Astrocyte of the cerebellum (primary cell): Measurements from ENCODE around the gene TMEM50B.
A peak's percentile ranks its signal among the peaks of the same experiment; 100 is the strongest.

Experiments used
- DNase-seq: peaks from one replicate; pipeline ENCODE4 v3.0.0-alpha.2; 2011; ENCODE audit warnings: low read depth
- H3K4me3 ChIP-seq: 2 replicates; pipeline ENCODE4 v1.5.1; 2011; ENCODE audit warnings: mild to moderate bottlenecking, low read depth, low read length, moderate library complexity
- in situ Hi-C: cut with HindIII; loops from 2 replicates; pipeline ENCODE4 v1.10.0; 2017; ENCODE audit warnings: low sequenced_read_pairs
- TF ChIP-seq, protein P1 (sequence below): IDR thresholded peaks from 2 replicates; pipeline ENCODE4 v1.5.1; 2012; ENCODE audit warnings: low read length, low read depth, moderate library complexity, mild to moderate bottlenecking; ENCODE audit errors: missing control alignments

TMEM50B gene

DNA sequence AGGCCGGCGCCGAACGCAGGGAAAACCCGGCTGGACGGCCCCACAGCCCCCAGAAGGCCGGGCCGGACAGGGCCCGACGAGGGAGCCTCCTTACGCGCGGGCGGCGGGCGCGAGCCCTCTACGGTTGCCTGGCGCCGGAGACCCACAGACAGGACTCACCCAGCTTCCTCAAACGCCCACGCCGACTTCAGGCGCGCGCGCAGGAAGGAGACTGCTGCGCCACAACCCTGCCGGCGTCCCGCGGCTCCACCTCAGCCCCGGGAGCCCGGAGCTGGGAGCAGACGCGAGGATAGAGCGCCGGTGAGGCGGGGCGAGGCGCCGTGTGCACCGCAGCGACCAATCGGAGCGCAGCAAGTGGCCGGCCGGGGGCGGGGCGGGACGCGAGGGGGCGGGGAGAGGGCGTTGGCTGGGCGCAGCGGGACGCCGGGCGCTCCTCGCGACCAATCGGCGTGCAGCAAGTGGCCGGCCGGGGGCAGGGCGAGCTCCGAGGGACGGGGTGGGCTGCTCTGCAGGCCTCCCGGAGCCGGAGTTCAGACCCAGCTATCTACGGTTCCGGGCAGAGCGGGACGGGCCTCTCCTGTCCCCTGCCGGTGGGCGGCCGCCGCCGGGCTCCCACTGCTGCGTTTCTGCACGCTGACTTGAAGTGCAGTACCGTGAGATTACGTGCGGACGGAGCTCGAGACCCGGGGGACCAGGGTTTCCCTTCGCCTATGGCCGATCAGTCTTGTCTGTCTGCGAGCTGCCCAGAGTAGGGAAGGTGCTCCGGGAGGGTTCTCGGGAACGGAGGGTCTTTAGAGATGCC is at the start of gene TMEM50B:
TMEM50B (minus strand) TSS at position 296 of the 802 bp plus-strand sequence. CDS start 11,089 bp downstream, outside the sequence.
- TF ChIP-seq, protein P1, sequence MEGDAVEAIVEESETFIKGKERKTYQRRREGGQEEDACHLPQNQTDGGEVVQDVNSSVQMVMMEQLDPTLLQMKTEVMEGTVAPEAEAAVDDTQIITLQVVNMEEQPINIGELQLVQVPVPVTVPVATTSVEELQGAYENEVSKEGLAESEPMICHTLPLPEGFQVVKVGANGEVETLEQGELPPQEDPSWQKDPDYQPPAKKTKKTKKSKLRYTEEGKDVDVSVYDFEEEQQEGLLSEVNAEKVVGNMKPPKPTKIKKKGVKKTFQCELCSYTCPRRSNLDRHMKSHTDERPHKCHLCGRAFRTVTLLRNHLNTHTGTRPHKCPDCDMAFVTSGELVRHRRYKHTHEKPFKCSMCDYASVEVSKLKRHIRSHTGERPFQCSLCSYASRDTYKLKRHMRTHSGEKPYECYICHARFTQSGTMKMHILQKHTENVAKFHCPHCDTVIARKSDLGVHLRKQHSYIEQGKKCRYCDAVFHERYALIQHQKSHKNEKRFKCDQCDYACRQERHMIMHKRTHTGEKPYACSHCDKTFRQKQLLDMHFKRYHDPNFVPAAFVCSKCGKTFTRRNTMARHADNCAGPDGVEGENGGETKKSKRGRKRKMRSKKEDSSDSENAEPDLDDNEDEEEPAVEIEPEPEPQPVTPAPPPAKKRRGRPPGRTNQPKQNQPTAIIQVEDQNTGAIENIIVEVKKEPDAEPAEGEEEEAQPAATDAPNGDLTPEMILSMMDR: peak; percentile 45
- H3K4me3 ChIP-seq: peak within 1 kb of the TSS; percentile 69
- in situ Hi-C loops: no loop called here
- peak; percentile 81 for DNase-seq

DNA sequence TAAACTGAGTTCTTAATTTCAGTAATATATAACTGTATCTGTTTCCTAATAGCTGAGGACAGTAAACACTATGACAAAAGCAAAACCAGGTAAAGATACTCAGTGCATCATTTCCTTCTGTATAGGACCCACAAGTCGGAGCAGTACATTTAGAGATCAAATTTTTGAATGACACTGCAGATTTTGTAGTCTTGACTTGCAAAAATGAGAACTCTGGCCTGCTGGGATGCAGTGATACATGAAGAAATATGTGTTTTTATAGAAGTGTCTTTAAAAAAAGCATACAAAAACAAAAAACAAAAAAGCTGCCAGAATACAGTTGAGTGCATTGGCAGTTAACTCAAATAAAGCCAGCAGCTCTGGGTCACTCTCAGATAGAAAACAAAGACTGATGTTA is 43.2 kb upstream of the TMEM50B start:
- H3K4me3 ChIP-seq: no peak overlapping the region
- DNase-seq: no peak
- TF ChIP-seq, protein P1: no peak
- in situ Hi-C loops: no loop called here

DNA sequence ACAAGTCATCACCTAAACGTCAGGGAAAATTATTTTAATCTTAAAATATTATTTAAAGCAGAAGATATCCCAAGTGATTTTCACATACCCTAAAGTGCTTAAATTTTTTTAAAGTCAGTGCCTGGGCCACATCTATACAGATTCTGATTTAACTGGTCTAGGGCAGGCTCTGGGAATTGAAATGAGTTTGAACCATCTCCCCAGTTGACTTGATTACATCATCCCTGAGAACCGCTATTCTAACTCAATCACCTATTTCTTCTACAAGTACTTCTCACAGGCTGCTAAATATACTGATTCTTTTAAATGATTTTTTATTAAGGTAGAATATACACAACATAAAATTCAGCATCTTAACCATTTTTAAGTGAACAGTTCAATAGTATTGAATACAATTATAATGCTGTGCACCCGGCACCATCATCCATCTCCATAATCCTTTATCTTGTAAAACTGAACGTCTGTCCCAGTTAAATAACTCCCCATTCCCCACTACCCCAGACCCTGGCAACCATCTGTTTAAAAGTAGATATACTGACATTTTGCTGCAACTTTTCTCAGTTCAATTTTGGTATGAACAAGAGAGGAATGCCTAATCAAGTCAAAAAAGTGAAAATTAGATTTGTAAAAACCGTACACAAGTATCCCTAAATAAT is 42.7 kb upstream of the TMEM50B start:
- H3K4me3 ChIP-seq: no peak overlapping the region
- TF ChIP-seq, protein P1: no peak
- in situ Hi-C loops: no loop called here
- no peak for DNase-seq

DNA sequence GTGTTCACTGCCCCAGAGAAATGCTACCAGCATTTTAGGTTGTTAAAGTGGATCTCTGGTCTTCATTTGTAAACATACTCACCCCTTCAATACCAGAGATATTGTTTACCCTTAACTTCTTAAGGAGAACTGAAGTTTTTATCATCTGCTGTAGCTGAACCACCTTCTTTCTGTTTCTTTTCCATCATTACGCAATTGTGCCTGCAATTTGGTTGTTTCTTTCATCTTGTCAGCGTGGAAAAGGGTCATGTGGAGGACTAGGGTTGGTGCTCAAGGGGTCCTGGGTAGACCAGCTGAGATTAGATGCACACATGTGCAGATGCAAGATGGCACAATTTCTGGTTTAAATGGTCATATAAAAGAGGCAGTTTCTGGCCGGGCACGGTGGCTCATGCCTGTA is 39.1 kb upstream of the TMEM50B start:
- TF ChIP-seq, protein P1: no peak
- DNase-seq: no peak
- H3K4me3 ChIP-seq: no peak overlapping the region
- in situ Hi-C loops: no loop called here

DNA sequence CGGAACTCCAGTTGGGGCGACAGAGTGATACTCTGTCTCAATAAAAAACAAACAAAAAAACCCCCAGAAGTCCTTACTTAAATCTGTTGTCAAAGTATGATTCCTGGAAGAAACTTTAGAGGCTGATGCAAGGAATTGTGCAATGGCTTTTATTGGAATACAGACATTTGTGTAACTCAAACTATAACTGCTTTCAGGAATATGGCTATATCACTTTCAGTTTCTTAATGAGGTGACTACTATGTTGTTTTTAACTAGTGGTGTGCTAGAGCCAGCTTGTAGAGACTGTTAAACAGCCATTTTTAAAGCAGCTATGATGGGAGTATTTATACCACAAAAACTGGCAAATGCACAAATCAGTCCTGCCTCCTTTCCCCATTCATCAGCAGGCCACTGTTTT is 34.5 kb upstream of the TMEM50B start:
- no peak overlapping the region for H3K4me3 ChIP-seq
- TF ChIP-seq, protein P1: no peak
- DNase-seq: no peak
- in situ Hi-C loops: no loop called here

DNA sequence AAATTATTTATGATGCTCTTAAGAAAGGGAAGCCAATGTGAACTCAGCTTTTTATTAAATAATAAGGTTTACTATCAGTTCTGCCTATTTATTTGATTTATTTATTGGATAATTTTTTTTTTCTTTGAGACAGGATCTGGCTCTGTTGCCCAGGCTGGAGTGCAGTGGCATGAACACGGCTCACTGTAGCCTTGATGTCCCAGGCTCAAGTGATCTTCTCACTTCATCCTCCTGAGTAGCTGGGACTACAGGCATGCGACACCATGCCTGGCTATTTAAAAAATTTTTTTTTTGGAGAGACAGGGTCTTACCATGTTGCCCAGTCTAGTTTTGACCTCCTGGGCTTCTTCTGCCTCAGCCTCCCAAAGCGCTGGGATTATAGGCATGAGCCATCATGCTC is 32.7 kb upstream of the TMEM50B start:
- no peak overlapping the region for H3K4me3 ChIP-seq
- no peak for DNase-seq
- TF ChIP-seq, protein P1: no peak
- in situ Hi-C loops: no loop called here
